ENCODE results near the gene ACBD6.

Gene ACBD6

GRCh38 chr1:180470031-180470430, 32.3 kb downstream of the ACBD6 start (continued):
- TF ChIP-seq ZNF274 (IDR thresholded peaks at IDR 0.05; ENCODE audit: low read length): no peak
- TF ChIP-seq ZNF274 (tag by site-specific recombination; IDR thresholded peaks at IDR 0.05; ENCODE audit: borderline replicate concordance): no peak
- no peak for TF ChIP-seq KLF1 (tag by site-specific recombination; IDR thresholded peaks at IDR 0.05)
- TF ChIP-seq GLI2 (tag by site-specific recombination; IDR thresholded peaks at IDR 0.05; ENCODE audit: borderline replicate concordance, low read depth): no peak
- TF ChIP-seq ZNF473 (tag by site-specific recombination; IDR thresholded peaks at IDR 0.05): no peak
- no peak for TF ChIP-seq ZBTB1 (tag by site-specific recombination; IDR thresholded peaks at IDR 0.05)
- TF ChIP-seq ZNF169 (tag by site-specific recombination; IDR thresholded peaks at IDR 0.05): no peak
- TF ChIP-seq ZNF530 (tag by site-specific recombination; IDR thresholded peaks at IDR 0.05; ENCODE audit: low read depth): no peak
- no peak for TF ChIP-seq ZNF555 (tag by site-specific recombination; conservative IDR thresholded peaks at IDR 0.05)
- peak; percentile 63; the same call in 1 of the 2 replicates for TF ChIP-seq ZXDB (tag by site-specific recombination; IDR thresholded peaks at IDR 0.05)
- TF ChIP-seq ZNF747 (tag by site-specific recombination; IDR thresholded peaks at IDR 0.05): no peak
- no peak; the same call in 1 of the 2 replicates for TF ChIP-seq BCL11A (tag by site-specific recombination; IDR thresholded peaks at IDR 0.05; ENCODE audit: low read depth)
- TF ChIP-seq ZNF549 (tag by site-specific recombination; IDR thresholded peaks at IDR 0.05): no peak
- no peak for TF ChIP-seq ZNF354C (tag by site-specific recombination; IDR thresholded peaks at IDR 0.05; ENCODE audit: borderline replicate concordance, low read depth)
- no peak for TF ChIP-seq ZNF398 (tag by site-specific recombination; IDR thresholded peaks at IDR 0.05)
- no peak for TF ChIP-seq ZNF639 (tag by site-specific recombination; IDR thresholded peaks at IDR 0.05)
- TF ChIP-seq ZNF311 (tag by site-specific recombination; IDR thresholded peaks at IDR 0.05; ENCODE audit: borderline replicate concordance): no peak
- TF ChIP-seq ZNF701 (tag by site-specific recombination; IDR thresholded peaks at IDR 0.05): no peak
- TF ChIP-seq PATZ1 (tag by site-specific recombination; IDR thresholded peaks at IDR 0.05): no peak
- TF ChIP-seq SETDB1 (IDR thresholded peaks at IDR 0.05; ENCODE audit: insufficient read length, low read length): no peak
- no peak for TF ChIP-seq SCRT2 (tag by site-specific recombination; IDR thresholded peaks at IDR 0.05)
- no peak for TF ChIP-seq ZNF623 (tag by site-specific recombination; IDR thresholded peaks at IDR 0.05)
- TF ChIP-seq ZNF843 (tag by site-specific recombination; IDR thresholded peaks at IDR 0.05): peak; percentile 86
- no peak for TF ChIP-seq ZSCAN16 (tag by site-specific recombination; IDR thresholded peaks at IDR 0.05)
- no peak for TF ChIP-seq PBX3 (CRISPR knock-in tag; IDR thresholded peaks at IDR 0.05)
- TF ChIP-seq ZNF239 (tag by site-specific recombination; IDR thresholded peaks at IDR 0.05): no peak
- no peak for TF ChIP-seq PRDM4 (tag by site-specific recombination; IDR thresholded peaks at IDR 0.05)
- 0 out of 2 replicates have a peak, but pooled peaks have one; percentile 47 for TF ChIP-seq ZNF501 (tag by site-specific recombination; IDR thresholded peaks at IDR 0.05)
- 0 out of 2 replicates have a peak, but pooled peaks have one; percentile 22 for TF ChIP-seq ZNF580 (tag by site-specific recombination; IDR thresholded peaks at IDR 0.05)
- peak; percentile 43; the same call in 1 of the 2 replicates for TF ChIP-seq FEZF1 (tag by site-specific recombination; IDR thresholded peaks at IDR 0.05)
- no peak for TF ChIP-seq KLF17 (tag by site-specific recombination; IDR thresholded peaks at IDR 0.05)

Measured in HEK293 (cell line).